HCT116 (cell line): ENCODE data around the gene KIAA0930. TPM values are rescaled to one million over a fixed set of nuclear protein-coding genes. Genes with fewer than 3 reads are reported as not detected.

ENCODE experiments used
- ATAC-seq: fragments of 200-7000 bp; cut with Tn5 transposase; 2 replicates; pipeline ENCODE4 v1.9.1; 2020; ENCODE audit warnings: mild to moderate bottlenecking, moderate library complexity
- BruUV-seq: library from RNA; stranded (reverse); fragments of 400-500 nt; replicated peaks from 2 replicates; lab custom pipeline; 2021; lab: Mats Ljungman, UMichigan
- CTCF ChIA-PET: fragments of 300-600 bp; sonication (Branson Sonifier 250); formaldehyde crosslinking; loops from one replicate; lab custom pipeline; 2021; ENCODE audit warnings: antibody characterized with exemption; lab: Charles Lee
- POLR2A ChIA-PET: fragments of 300-600, 350-600 bp; sonication (Branson Sonifier 250); formaldehyde crosslinking; loops from one replicate; lab custom pipeline; 2021; ENCODE audit warnings: antibody characterized with exemption; lab: Charles Lee
- RAD21 ChIA-PET, 2 experiments: fragments of 300-600 bp; sonication (Branson Sonifier 250); formaldehyde crosslinking; loops; one replicate each; lab custom pipeline; 2023; ENCODE audit warnings: low total read pairs in 2 of 2; ENCODE audit not compliant: uncharacterized antibody in 2 of 2, unreplicated experiment in 2 of 2, low non-redundant PET in 1 of 2; lab: Charles Lee
- DNase-seq: peaks from one replicate; pipeline ENCODE4 v3.0.0-alpha.2; 2010; ENCODE audit warnings: low read depth, low spot score
- H2AFZ ChIP-seq: fragments of 200-600 bp; shearing (Covaris generic), sonication (generic); 2 replicates; pipeline ENCODE4 v1.6.1; 2017; ENCODE audit warnings: low read depth, mixed run types, mixed read lengths, antibody characterized with exemption, low read length; ENCODE audit not compliant: poor library complexity, severe bottlenecking
- H3K27ac ChIP-seq: 2 replicates; pipeline ENCODE4 v1.5.1; 2012; ENCODE audit warnings: low read depth, low read length
- H3K27me3 ChIP-seq: fragments of 200-600 bp; sonication (generic); 2 replicates; pipeline ENCODE4 v1.6.1; 2016; ENCODE audit warnings: mixed run types, low read length, mixed read lengths; ENCODE audit not compliant: insufficient read depth
- H3K36me3 ChIP-seq, 2 experiments: fragments of 200-500 bp in 1 of 2; fragments of 200-600 bp in 1 of 2; sonication (Bioruptor generic) in 1 of 2; sonication (generic) in 1 of 2; 2 replicates each; pipeline versions ENCODE4 v1.5.1 to v1.6.1; 2014 to 2016; ENCODE audit warnings: low read length in 2 of 2, inconsistent platforms in 1 of 2, mixed read lengths in 1 of 2, mixed run types in 1 of 2; ENCODE audit not compliant: insufficient read depth in 2 of 2, control insufficient read depth in 1 of 2
- H3K4me1 ChIP-seq, 2 experiments: fragments of 200-600 bp in 1 of 2; sonication (generic) in 1 of 2; 2 replicates each; pipeline versions ENCODE4 v1.5.1 to v1.6.1; 2012 to 2017; ENCODE audit warnings: low read length in 2 of 2, inconsistent platforms in 1 of 2, mild to moderate bottlenecking in 1 of 2, mixed read lengths in 1 of 2, mixed run types in 1 of 2, moderate library complexity in 1 of 2; ENCODE audit not compliant: insufficient read depth in 2 of 2, control insufficient read depth in 1 of 2
- H3K4me2 ChIP-seq: fragments of 200-600 bp; sonication (generic); 2 replicates; pipeline ENCODE4 v1.6.1; 2017; ENCODE audit warnings: mixed run types, low read length, mixed read lengths
- H3K4me3 ChIP-seq, 2 experiments: fragments of 200-600 bp in 1 of 2; sonication (generic) in 1 of 2; replicated peaks in 1 of 2; 2 replicates each; pipeline ENCODE4 v1.5.1; 2011 to 2016; ENCODE audit warnings: low read length in 2 of 2, control low read depth in 1 of 2, low read depth in 1 of 2, mild to moderate bottlenecking in 1 of 2, mixed read lengths in 1 of 2, mixed run types in 1 of 2
- H3K79me2 ChIP-seq: fragments of 200-600 bp; sonication (generic); 2 replicates; pipeline ENCODE4 v1.6.1; 2017; ENCODE audit warnings: mild to moderate bottlenecking, mixed run types, low read length, moderate library complexity, mixed read lengths; ENCODE audit not compliant: insufficient read depth
- H3K9ac ChIP-seq: fragments of 200-600 bp; sonication (generic); 2 replicates; pipeline ENCODE4 v1.6.1; 2016; ENCODE audit warnings: low read length, mixed read lengths
- H3K9me2 ChIP-seq: fragments of 200-600 bp; sonication (generic), shearing (Covaris generic); 2 replicates; pipeline ENCODE4 v1.6.1; 2017; ENCODE audit warnings: mixed run types, mild to moderate bottlenecking, moderate library complexity; ENCODE audit not compliant: insufficient read depth
- H3K9me3 ChIP-seq, 2 experiments: fragments of 200-500 bp in 1 of 2; fragments of 200-600 bp in 1 of 2; sonication (Bioruptor generic) in 1 of 2; sonication (generic) in 1 of 2; 2 replicates each; pipeline ENCODE4 v1.6.1; 2014 to 2017; ENCODE audit warnings: low read length in 2 of 2, mixed read lengths in 2 of 2, inconsistent platforms in 1 of 2, low read depth in 1 of 2, mild to moderate bottlenecking in 1 of 2, mixed run types in 1 of 2, moderate library complexity in 1 of 2; ENCODE audit not compliant: control insufficient read depth in 1 of 2, insufficient read depth in 1 of 2
- H4K20me1 ChIP-seq: fragments of 200-600 bp; sonication (generic), shearing (Covaris generic); 2 replicates; pipeline ENCODE4 v1.6.1; 2017; ENCODE audit warnings: mixed run types, mild to moderate bottlenecking, moderate library complexity; ENCODE audit not compliant: insufficient read depth
- CTCF ChIP-seq, 3 experiments: fragments of 200-600 bp in 1 of 3; sonication (generic) in 1 of 3; IDR thresholded peaks in 2 of 3; conservative IDR thresholded peaks in 1 of 3; 2 replicates each; pipeline ENCODE4 v1.5.1; 2012 to 2017; ENCODE audit warnings: low read depth in 2 of 3, low read length in 2 of 3, antibody characterized with exemption in 1 of 3, borderline replicate concordance in 1 of 3, control low read depth in 1 of 3, mild to moderate bottlenecking in 1 of 3, mixed read lengths in 1 of 3, mixed run types in 1 of 3, moderate library complexity in 1 of 3; ENCODE audit not compliant: insufficient read depth in 1 of 3
- POLR2A ChIP-seq: IDR thresholded peaks from 2 replicates; pipeline ENCODE4 v1.7.0; 2011; ENCODE audit warnings: borderline replicate concordance; ENCODE audit not compliant: insufficient read depth, insufficient read length; ENCODE audit errors: extremely low read depth
- POLR2AphosphoS5 ChIP-seq: IDR thresholded peaks from 2 replicates; pipeline ENCODE4 v1.6.1; 2011; ENCODE audit warnings: mild to moderate bottlenecking, low read depth, low read length, moderate library complexity
- RAD21 ChIP-seq: IDR thresholded peaks from 2 replicates; pipeline ENCODE4 v1.6.1; 2012; ENCODE audit warnings: low read depth, mild to moderate bottlenecking
- SP1 ChIP-seq: IDR thresholded peaks from 2 replicates; pipeline ENCODE4 v1.6.1; 2012; ENCODE audit warnings: low read depth
- intact Hi-C: fragments of 100-400 bp; cut with micrococcal nuclease; formaldehyde crosslinking; loops from 2 replicates; pipeline ENCODE4 v1.10.0; 2022
- total RNA-seq: library from RNA; stranded (reverse); gene quantifications from one replicate; pipeline ENCODE4 v1.2.1, GENCODE V29; 2021; ENCODE audit not compliant: unreplicated experiment
- TF ChIP-seq, protein P1 (sequence below): IDR thresholded peaks from 2 replicates; pipeline ENCODE4 v1.6.1; 2012
- TF ChIP-seq, protein P2 (sequence below): IDR thresholded peaks from 2 replicates; pipeline ENCODE4 v1.6.1; 2011; ENCODE audit warnings: mild to moderate bottlenecking, low read length, moderate library complexity; ENCODE audit not compliant: insufficient replicate concordance; ENCODE audit errors: extremely low read depth

Gene KIAA0930
- total RNA-seq, 1 experiment from 2014 or later: 60.9 TPM

- BruUV-seq: no TSS peak
- H3K4me1 ChIP-seq: peaks cover 8 to 23% of the 10 kb centered on the region in 2 experiments; a peak in 3 of 4 replicates
- RAD21 ChIA-PET: no interaction called here
- peak; percentile 95 for ATAC-seq
- no peaks in the 10 kb centered on the region for H3K79me2 ChIP-seq
- no peak overlapping the region for H3K4me3 ChIP-seq
- no peaks in the 10 kb centered on the region for H3K9me3 ChIP-seq
- H3K9ac ChIP-seq: peak overlapping the region; percentile 37
- no peaks in the 10 kb centered on the region for H3K9me2 ChIP-seq
- peak overlapping the region; percentile 96 for H2AFZ ChIP-seq
- peak overlapping the region; percentile 13; the same call in 1 of the 2 replicates for H3K27ac ChIP-seq
- peak overlapping the region; percentile 51 for H3K4me2 ChIP-seq
- CTCF ChIA-PET: interaction anchor here (1.4 kb wide), 1 partner anchor 14 kb away, joined by 5 read pairs; no protein-coding TSS in a partner anchor
- intact Hi-C loops: loop anchor here (2.0 kb wide), 1 partner anchor 161 kb away; no protein-coding TSS in a partner anchor
- no peaks in the 10 kb centered on the region for H3K27me3 ChIP-seq
- peak; percentile 89 for TF ChIP-seq RAD21
- TF ChIP-seq POLR2AphosphoS5: 0 out of 2 replicates have a peak, but pooled peaks have one; percentile 25
- no peak for TF ChIP-seq SP1
- TF ChIP-seq, protein P1, sequence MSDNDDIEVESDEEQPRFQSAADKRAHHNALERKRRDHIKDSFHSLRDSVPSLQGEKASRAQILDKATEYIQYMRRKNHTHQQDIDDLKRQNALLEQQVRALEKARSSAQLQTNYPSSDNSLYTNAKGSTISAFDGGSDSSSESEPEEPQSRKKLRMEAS: peak; percentile 98
- TF ChIP-seq POLR2A: no peak
- TF ChIP-seq, protein P2, sequence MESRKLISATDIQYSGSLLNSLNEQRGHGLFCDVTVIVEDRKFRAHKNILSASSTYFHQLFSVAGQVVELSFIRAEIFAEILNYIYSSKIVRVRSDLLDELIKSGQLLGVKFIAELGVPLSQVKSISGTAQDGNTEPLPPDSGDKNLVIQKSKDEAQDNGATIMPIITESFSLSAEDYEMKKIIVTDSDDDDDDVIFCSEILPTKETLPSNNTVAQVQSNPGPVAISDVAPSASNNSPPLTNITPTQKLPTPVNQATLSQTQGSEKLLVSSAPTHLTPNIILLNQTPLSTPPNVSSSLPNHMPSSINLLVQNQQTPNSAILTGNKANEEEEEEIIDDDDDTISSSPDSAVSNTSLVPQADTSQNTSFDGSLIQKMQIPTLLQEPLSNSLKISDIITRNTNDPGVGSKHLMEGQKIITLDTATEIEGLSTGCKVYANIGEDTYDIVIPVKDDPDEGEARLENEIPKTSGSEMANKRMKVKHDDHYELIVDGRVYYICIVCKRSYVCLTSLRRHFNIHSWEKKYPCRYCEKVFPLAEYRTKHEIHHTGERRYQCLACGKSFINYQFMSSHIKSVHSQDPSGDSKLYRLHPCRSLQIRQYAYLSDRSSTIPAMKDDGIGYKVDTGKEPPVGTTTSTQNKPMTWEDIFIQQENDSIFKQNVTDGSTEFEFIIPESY: no peak
- peak; percentile 58 to 77 (median 66) for TF ChIP-seq CTCF (IDR thresholded peaks at IDR 0.05 in 2 of 3, conservative IDR thresholded peaks at IDR 0.05 in 1 of 3; ENCODE audit: borderline replicate concordance in 1 of 3, insufficient read depth in 1 of 3, low read depth in 2 of 3, low read length in 2 of 3)
- TF ChIP-seq, all 23 proteins: peak for 4
- DNase-seq: peak; percentile 46
- Histone ChIP-seq H3K36me3 (no peaks in the 10 kb centered on the region), H4K20me1 (no peaks in the 10 kb centered on the region)
- POLR2A ChIA-PET: no interaction called here
Measured at GRCh38 chr22:45263463-45264269, 23.0 kb upstream of the KIAA0930 start.
